Superior temporal gyrus (tissue), 1 donor: ENCODE results near the gene ANXA10.
"Not testable (repeated sequence)": the region's sequence is repeated elsewhere in the genome, so short reads cannot be mapped to it uniquely, and the experiment has no call there.

Experiments
- DNase-seq: peaks from one replicate; pipeline ENCODE4 v3.0.0-alpha.2; 2016; ENCODE audit errors: extremely low spot score

The ANXA10 gene

DNA sequence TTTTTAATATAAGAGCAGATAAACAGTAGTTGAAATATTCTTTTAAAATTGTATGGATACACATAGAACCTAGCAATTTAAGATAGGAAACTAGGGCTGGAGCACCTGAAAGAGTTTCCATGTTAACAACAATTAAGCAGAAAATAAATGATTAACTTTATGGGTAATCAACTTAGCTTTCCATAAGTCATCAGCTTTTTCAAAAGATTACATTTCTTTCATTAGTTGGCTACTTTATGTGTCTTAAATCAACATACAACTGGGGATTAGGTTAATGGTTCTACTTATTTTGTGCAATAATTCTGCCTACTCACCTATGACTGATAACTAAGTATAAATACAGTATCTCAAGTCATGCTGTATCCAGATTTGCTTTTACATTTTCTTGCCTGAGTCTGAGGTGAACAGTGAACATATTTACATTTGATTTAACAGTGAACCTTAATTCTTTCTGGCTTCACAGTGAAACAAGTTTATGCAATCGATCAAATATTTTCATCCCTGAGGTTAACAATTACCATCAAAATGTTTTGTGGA is at the start of gene ANXA10:
Gene ANXA10, plus strand, starts transcription at position 362 of the 537 bp plus-strand sequence. Its CDS starts 164 bp downstream, at position 526.
- DNase-seq = no peak

- no peak for DNase-seq
Observed at GRCh38 chr4:168045354-168045753, 47.0 kb upstream of the ANXA10 start.

GRCh38 chr4:168050002-168050401 is 42.3 kb upstream of the ANXA10 start:
- DNase-seq = no peak

DNA sequence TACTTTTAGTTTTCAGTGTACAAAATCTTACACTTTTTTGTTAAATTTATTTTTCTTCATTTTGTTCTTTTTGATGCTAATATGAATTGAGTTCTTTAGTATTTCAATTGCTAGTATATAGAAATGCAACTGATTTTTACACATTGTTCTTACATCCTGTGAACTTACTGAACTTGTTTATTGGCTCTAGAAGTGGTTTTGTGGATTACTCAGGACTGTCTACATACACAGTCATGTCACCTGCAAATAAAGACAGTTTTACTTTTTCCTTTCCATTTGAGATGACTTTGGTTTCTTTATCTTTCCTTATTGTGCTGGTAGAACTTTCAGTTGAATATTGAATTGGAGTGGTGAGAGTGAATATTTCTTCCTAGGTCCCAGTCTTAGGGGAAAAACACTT is 40.8 kb upstream of the ANXA10 start:
- no peak for DNase-seq

- no peak for DNase-seq
Observed at GRCh38 chr4:168057412-168057811, 34.9 kb upstream of the ANXA10 start.

DNA sequence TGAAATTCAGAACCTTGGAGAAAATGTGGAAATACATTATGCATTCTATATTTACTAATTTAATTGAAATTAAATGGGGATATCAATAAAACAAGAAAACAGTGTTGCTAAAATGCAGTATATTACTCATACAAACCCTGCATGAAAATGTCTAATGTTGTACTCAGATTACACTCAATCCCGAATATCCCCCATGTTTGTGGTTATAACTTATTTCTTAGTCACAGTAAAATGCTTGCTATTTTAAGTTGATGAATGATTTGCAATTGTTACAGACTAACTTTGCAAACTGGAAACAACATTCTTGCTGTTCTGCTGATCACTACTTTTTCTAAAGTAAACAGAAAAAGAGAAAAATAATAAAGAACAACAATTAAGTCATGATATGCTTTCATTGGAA is 33.1 kb upstream of the ANXA10 start:
- DNase-seq = no peak

DNA sequence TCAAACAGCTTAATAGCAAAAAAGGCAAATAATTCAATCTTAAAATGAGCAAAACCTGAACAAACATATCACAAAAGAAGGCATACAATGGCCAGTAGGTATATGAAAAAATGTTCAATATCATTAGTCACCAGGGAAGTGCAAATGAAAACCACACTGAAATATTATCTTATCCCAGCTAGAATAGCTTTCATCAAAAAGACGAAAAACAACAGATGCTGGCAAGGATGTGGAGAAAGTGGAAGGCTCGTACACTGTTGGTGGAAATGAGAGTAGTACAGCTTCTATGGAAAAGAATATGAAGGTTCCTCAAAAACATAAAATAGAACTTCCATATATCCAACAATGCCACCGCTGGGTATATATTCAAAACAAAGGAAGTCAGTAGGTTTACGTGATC is 29.3 kb upstream of the ANXA10 start:
- DNase-seq = no peak

DNA sequence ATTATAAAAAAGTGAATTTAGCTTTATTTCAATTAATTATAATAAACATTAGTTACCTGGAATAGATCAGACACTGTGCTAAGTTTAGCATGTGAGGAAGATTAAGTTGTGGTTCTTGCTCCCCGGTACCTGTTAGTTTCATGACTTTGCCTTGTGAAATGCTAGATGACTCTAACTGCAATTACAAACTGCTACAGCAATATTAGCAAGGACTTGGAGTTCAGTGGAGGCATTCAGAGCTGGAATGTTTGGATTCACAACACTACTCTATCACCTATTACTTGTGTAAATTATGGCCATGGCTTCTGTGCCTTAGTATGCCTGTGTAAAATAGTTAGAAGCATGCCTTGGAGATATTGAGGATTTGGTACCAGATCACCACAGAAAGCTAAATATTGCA is 21.4 kb upstream of the ANXA10 start:
- DNase-seq = no peak

- no peak for DNase-seq
Observed at GRCh38 chr4:168071304-168071703, 21.0 kb upstream of the ANXA10 start.

DNA sequence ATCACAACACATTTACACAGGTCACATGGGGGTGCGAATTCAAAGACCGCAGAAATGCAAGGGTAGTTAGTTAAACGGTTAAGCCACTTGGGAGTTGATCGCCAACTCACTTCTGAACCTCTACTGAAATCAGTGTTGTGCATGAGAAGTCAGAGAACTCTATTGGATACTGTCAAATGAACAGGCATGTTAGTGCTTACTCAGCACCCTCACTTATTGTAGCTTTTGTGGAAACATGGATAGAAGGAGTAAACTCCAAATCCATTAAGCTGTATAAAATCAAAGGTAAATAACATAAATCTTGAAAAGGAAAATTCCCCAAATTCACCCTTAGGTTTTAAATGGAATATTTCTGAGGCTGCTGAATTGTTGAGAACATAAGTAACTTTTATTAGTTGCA is 17.5 kb upstream of the ANXA10 start:
- DNase-seq = no peak

DNA sequence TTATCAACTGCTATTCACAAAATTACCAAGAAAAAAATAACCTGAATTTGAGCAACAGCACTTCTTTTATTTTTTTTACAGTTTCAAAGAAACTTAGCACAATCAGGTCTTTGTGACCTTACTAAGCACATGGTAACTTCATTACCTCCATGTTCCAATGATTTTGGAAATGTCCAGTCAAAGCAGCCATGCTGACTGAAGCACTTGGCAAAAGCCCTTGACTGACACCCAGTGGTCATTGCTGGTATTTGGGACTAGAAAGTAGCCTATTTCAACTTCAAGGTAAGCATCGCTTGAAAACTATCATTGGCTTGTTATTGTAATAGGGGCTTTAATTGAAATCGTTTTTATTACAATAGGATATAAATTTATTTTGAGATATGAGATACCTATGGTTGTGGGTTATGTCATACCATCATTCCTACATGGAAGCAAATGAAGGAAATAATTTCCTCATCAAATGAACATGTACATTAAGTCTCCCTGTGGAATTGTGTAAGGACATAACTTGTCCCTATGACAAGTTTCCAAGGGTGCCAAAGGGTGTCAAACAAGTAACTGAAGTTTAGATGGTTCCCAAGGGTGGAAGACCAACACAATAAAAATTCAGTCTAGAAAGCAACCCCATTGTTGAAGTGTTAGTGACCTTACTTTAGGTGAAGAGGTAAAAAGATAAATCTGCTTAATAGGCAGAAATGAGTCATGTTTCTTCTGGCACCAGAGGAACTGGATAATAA is 15.2 kb upstream of the ANXA10 start:
- peak; percentile 88 for DNase-seq

GRCh38 chr4:168077726-168078239 is 14.6 kb upstream of the ANXA10 start:
- no peak for DNase-seq

- DNase-seq = no peak
Observed at GRCh38 chr4:168082379-168082778, 10.0 kb upstream of the ANXA10 start.

- no peak for DNase-seq
Observed at GRCh38 chr4:168095776-168096406, 3.6 kb downstream of the ANXA10 start.

GRCh38 chr4:168096407-168096784 is 4.1 kb downstream of the ANXA10 start:
- no peak for DNase-seq

- no peak for DNase-seq
Observed at GRCh38 chr4:168097161-168097560, 4.8 kb downstream of the ANXA10 start.

- no peak for DNase-seq
Observed at GRCh38 chr4:168098248-168098717, 5.9 kb downstream of the ANXA10 start.

DNA sequence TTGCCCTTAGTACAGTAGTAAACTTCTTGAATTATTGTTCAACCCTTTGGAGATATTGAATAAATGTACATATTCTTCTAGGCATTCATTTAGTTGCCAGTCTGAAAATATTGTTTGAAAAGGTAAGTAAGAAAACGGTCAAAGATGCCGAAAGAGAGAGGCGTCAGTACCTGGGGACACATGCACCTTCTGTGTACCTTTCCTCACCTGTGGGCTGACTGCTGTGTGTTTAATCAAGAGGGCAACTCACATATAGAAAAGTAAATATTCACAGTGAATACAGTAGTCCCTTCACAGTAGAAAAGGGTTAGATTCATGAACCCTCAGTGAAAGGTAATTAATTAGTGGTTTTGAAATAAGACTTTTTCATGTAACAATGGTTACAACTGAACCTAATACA is 6.9 kb downstream of the ANXA10 start:
- no peak for DNase-seq

DNA sequence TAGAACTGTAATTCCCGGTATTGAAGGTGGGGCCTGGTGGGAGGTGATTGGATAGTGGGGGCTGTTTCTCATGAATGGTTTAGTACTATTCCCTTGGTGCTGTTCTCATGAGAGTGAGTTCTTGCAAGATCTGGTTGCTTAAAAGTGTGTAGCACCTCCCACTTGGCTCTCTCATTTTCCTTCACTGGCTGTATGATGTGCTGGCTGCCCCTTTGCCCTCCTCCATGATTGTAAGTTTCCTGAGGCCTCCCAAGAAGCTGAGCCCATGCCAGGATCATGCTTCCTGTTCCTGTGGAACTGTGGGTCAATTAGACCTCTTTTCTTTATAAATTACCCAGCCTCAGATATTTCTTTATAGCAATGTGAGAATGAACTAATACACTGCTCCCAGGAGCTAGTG is 8.7 kb downstream of the ANXA10 start:
- DNase-seq = no peak

DNA sequence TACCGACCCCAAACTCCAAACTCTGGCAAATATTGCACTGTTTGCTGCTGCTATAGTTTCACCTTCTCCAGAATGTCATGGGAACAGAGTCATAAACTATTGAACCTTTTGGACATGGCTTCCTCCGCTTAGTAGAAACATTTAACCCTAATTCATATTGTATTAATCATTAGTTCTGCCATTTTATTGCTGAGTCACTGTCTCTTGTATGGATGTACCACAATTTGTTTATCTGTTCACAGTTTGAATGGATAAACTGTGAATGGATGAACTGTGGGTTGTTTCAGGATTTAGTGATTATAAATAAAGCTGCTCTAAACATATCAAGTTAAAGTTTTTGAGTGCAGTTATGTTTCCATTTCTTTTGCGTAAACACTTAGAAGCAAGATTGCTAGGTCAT is 10.1 kb downstream of the ANXA10 start:
- no peak for DNase-seq

DNA sequence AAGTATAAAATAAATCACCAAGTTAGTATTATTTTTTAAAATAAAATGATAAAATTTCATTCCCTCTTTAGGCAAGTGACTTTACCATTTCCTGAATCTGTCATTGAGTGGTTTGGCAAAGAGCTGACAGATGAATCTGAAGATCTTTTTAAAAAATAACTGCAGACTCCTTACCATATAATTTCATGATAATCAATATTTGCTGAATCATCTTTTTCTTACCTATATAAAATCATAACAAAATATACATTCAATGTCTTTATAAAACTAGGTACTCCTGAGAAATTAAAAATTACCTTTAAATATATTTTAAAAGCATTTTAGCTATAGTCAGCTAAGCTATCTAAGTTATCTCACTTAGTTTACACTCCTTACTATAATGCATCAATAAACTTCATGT is 17.2 kb downstream of the ANXA10 start:
- no peak for DNase-seq

DNA sequence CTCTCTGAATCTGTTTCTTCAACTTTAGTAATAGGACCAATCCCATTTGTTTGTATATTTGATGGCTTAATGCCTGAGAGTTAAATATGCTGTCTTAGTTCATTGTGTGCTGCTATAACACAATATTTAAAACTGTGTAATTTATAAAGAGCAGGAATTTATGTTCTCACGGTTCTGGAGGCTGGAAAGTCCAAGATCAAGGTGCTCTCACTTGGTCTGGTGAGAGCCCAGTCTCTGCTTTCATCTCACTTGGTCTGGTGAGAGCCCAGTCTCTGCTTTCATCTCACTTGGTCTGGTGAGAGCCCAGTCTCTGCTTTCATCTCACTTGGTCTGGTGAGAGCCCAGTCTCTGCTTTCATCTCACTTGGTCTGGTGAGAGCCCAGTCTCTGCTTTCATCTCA is 20.7 kb downstream of the ANXA10 start:
- not testable (repeated sequence) for DNase-seq

GRCh38 chr4:168118116-168118655 is 25.8 kb downstream of the ANXA10 start:
- no peak for DNase-seq
